DMS 273 treated with DMSO at 0.1 percent for 48 hours (cell line): ENCODE results near the gene ST6GALNAC4.
A peak's percentile ranks its signal among the peaks of the same experiment; 100 is the strongest.
"Not testable (repeated sequence)": the region's sequence is repeated elsewhere in the genome, so short reads cannot be mapped to it uniquely, and the experiment has no call there.

ENCODE experiments used
- DNase-seq: peaks from one replicate; lab custom pipeline; 2025; lab: John Stamatoyannopoulos, UW

ST6GALNAC4 gene

GRCh38 chr9:127870153-127870491, 46.7 kb downstream of the ST6GALNAC4 start:
- not testable (repeated sequence) for DNase-seq

GRCh38 chr9:127869310-127870152, 47.3 kb downstream of the ST6GALNAC4 start:
- DNase-seq = no peak

DNA sequence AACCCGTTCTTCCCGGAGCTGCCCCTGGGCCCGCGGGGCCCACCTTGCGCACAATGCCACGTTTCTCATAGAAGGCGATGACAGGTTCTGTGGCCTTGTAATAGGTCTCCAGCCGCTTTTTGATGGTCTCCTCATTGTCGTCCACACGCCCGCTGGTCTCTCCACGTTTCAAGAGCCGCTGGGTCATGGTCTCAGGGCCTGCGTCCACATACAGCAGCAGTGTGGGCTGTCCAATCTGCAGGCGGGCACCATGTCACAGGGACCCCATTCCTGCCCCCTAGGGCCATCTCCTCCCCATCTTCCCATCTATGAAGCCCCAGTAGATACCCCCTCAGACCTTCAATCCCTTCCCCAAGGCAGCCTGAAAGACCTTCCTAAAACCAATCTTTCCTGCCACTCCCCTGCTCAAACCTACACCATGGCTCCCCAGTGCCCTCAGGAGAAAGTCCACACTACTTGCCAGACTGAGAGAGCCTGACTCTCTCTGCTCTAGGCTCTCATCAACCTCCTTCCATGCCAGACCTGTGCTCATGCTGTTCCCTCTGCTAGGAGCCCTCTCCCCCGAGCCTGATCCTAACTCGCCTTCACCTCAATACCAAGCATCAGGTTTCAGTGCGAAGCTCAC, 48.5 kb downstream of the ST6GALNAC4 start:
- no peak for DNase-seq

GRCh38 chr9:127867356-127868277, 49.2 kb downstream of the ST6GALNAC4 start:
- DNase-seq = no peak

- no peak for DNase-seq
These were observed 50.3 kb downstream of the ST6GALNAC4 start for GRCh38 chr9:127866535-127866934.

- no peak for DNase-seq
These were observed 51.0 kb downstream of the ST6GALNAC4 start for GRCh38 chr9:127865645-127866464.

DNA sequence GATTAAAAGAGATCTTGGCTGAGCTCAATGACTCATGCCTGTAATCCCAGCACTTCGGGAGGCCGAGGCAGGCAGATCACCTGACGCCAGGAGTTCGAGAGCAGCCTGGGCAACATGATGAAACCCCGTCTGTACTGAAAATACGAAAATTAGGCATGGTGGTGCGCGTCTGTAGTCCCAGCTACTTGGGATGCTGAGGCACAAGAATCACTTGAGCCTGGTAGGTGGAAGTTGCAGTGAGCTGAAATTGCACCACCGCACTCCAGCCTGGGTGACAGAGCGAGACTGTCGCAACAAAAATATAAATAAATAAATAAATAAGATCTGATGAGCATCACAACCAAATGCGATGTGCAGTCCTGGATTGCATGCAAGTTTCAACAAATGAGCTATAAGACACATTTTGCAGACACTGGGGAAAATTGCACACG, 53.6 kb downstream of the ST6GALNAC4 start:
- no peak for DNase-seq

- no peak for DNase-seq
These were observed 54.5 kb downstream of the ST6GALNAC4 start for GRCh38 chr9:127862075-127863011.

DNA sequence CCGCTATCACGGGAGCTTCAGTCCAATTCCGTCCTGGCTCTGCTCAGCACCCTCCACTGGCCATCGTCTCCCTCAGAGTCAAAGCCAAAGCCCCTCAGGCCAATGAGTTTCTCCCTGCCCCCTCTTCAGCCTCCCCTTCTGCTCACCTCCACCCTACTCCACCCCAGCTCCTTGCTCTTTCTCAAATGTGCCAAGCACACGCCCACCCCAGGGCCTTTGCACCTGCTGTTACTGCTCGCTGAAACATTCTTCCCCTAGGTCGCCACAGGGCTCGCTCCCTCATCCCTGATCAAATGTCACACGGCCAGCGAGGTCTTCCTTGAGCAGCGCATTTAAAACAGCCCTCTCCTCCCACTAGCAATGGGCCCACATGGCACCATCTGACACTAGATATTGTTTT, 56.1 kb downstream of the ST6GALNAC4 start:
- DNase-seq = no peak

GRCh38 chr9:127860260-127860659, 56.6 kb downstream of the ST6GALNAC4 start:
- DNase-seq = no peak

- peak; percentile 71 for DNase-seq
These were observed 58.8 kb downstream of the ST6GALNAC4 start for GRCh38 chr9:127858041-127858512.
